Effector CD4-positive, alpha-beta T cell (primary cell): ENCODE measurements around the gene SYNPO2.

Experiments
- DNase-seq: peaks from one replicate; pipeline ENCODE4 v3.0.0-alpha.2; 2020

The SYNPO2 gene

DNA sequence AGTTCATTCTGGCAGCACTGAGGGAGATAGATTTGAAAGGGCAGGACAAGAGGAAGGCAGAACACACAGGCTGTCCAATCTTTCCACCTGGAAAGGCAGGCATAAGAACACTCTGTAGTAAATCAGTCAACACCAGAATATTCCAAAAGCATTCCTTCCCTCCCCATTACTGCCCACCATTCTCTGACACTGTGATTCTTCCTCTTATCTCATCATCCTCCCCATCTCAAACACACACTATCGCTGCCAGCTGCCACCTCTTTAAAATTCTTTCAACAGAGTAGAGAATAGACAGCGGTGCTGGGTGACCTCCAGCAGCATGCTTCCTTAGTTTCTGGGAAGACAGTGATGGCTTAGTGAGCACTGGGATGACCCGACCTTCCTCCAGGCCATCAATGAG lies 193.3 kb downstream of the SYNPO2 start:
- no peak for DNase-seq

DNA sequence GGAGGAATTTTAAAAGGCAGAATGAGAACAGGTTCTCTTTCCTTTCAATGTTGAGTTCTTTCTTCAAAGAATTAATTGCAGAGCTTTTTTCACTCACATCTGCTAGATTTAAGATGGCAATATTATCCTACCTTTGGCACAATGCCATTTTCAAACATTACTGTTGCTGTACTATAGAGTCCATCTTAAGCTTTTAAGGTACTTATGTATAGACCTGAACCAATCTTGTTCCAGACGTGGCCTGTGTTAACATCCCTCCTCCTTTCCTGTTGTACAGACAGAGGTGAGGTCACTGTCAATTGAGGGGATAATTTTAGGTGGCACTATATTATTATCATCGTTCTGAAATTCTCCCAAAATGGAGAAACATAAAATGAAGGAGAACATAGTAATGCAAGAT lies 194.0 kb downstream of the SYNPO2 start:
- DNase-seq, result no peak

DNA sequence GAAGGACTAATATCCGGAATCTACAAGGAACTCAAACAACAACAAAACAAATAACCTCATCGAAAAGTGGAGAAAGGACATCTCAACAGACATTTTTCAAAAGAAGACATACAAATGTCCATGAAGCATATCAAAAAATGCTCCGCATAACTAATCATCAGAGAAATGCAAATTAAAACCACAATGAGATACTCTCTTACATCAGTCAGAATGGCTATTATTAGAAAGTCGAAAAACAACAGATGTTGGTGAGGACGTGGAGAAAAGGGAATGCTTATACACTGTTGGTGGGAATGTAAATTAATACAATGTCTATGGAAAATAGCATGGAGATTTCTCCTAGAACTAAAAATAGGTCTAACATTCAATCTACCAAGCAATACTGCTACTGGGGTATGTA lies 195.9 kb downstream of the SYNPO2 start:
- no peak for DNase-seq

- DNase-seq, result no peak
These were observed 198.5 kb downstream of the SYNPO2 start for GRCh38 chr4:119087121-119087520.

DNA sequence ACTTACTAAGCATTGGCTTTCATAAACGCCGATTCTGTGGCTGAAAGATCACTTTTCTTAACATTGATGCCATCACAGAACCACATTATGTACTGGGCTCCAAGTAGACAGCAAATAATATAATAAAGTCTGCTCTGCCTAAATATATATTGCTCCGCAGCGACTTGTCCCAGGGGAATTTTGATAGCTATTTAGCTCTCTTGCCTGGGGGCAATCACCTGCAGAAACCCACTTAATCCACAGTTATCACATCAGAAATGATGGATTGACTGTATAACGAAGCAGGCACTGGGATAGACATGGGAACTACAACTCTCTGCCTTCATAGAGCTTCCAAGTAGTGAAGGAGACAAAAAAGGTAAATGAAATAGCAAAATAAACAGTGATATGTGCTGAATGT lies 199.0 kb downstream of the SYNPO2 start:
- no peak for DNase-seq

GRCh38 chr4:119093042-119093827 lies 204.6 kb downstream of the SYNPO2 start:
- DNase-seq, result no peak

DNA sequence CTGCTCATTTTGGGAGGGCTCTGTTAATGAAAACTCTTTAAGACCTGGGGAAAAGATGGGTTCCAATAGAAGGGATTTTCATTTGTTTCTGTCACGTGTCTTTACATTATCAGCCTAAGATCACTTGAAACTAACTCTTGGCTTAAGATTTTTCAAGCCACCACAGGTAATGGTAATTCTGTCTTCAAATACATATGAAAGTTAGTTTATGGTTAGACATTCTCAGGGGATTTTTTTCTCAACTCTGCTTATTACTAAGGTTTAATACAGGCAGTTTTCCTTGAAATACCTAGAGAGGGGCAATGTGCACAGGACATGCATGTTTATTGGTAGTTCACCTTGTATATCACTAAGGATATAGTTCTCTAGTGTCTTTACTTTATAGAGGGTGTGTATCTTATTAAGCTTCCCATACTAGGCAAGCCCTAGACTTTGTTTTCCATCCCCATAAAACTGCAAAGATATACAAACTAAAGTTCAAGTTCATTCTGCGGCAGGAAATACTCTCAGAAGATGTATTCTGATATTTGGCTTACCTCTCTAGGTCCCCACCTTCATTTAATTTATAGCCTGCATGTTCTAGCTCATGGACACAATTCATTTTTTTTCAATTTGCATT lies 208.7 kb downstream of the SYNPO2 start:
- DNase-seq, result no peak

GRCh38 chr4:119098306-119098705 lies 209.7 kb downstream of the SYNPO2 start:
- DNase-seq, result no peak

DNA sequence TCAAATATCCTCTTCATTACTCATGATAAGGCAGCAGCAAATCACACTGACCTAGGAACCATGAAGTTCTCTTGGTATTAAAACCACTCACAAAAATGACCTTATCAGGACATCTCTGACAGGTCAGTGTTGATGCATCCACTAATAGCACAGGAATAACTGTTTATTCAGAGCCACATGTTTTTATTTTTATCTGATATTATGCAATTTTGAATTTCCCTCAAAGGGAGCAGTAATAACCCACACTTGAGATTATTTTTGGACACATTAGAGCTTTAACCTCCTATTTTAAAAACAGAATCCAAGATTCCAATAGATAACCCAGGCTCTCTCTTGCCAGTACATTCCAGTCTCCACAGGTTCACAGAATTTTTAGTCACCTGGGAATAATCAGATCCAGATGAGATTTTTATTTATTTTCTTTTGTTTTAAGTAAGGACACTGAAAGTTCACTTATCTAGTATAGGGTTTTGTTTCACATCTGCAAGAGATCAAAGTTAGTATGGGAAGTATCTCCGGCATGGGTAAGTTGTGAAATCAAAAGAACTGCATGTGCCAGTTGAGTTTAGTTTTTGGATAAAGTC lies 210.7 kb downstream of the SYNPO2 start:
- DNase-seq, result no peak

DNA sequence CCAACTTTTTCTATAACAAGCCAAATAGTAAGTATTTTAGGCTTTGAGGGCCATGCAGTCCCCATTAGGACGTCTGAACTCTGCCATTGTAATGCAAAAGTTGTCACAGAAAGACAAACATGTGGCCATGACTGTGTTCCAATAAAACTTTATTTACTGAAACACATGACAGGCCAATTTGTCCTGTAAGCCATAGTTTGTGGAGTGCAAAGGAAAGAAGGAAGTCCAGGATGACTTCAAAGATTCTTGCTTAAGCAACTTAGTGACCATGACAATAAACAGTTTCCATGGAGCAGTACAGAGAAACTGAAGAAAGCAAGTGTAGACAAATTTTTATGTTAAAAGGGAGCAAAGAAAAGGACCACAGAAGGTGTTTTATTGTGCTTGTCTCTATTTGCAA lies 212.0 kb downstream of the SYNPO2 start:
- DNase-seq, result no peak

GRCh38 chr4:119103263-119103662 lies 214.6 kb downstream of the SYNPO2 start:
- DNase-seq, result no peak

GRCh38 chr4:119104644-119105273 lies 216.1 kb downstream of the SYNPO2 start:
- DNase-seq, result no peak

GRCh38 chr4:119105605-119106004 lies 217.0 kb downstream of the SYNPO2 start:
- no peak for DNase-seq

DNA sequence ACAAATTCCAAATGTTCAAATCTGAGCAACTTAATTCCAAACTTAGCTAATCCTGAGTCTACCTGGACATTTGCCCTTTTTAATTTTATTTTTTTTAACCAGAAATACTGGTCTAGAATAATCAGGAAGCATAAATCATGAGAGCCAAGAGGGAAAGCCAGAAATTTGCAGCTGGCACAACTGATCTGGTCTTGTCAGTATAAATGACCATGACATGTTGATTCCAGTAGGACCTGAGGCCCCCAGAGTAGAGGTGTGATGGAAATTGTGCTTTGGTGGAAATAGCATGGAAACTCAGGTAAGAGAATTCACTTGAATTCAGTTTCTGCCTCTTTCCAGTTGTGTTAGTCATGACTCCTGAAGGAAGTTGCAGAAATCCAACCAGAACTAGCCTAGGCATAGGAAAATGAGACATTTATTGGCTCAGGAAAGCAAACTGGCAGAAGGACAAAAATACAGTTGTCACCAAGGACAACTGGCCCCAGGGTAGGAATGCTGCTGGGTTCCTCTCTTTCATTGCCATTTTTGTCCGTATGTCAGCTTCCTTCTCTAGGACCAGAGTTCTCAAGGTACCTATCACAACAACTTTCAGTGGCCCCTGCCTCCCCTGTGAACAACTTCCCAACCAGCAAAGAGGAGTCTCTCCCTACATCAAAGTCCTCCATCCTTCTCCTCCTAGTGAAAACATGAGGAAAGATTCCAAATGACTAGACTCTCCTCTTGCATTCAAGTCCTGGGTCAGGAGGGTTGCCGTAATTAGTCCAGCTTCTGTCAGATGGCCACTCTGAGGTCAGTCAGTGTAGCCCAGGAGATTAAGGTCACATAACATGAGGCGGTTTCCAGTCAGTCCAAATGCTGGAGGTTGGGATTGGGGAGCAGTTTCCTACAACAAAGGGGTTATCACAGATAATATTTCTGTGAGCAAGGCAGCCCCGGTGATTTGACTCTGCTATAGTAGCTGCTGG lies 217.7 kb downstream of the SYNPO2 start:
- no peak for DNase-seq

DNA sequence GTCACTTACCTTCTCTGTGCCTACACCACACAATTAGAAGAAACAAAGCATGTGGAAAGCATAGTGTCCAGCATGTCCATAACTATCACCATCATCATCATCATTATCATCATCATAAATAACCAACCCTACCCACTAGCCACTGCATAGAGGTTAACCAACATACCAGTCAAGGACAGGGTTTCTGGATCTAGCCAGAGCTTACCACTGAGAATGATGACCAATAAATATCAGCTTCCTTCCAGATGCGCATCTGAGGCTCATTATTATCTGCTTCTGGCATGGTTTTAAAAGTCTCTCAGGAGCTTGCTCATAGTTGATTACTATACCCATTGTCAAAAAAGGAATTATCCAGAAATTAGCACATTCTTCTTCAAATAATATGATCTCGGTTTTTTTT lies 221.5 kb downstream of the SYNPO2 start:
- no peak for DNase-seq
